Heart right ventricle (tissue), 16 donors: ENCODE measurements around the gene IGSF22. TPM values are rescaled to one million over a fixed set of nuclear protein-coding genes. Genes with fewer than 3 reads are reported as not detected.

Experiments
- ATAC-seq, 8 donors: fragments of 200-7000 bp; cut with Tn5 transposase; one replicate each; pipeline ENCODE4 v1.9.1; 2020; ENCODE audit warnings: mild to moderate bottlenecking in 8 of 8, moderate library complexity in 8 of 8, moderate number of reproducible peaks in 1 of 8
- DNase-seq, 2 donors: peaks; one replicate each; pipeline ENCODE4 v3.0.0-alpha.2; 2020
- H3K27ac ChIP-seq, 10 donors: fragments of 200-600 bp; sonication (generic) in 2 of 10; one replicate each; pipeline versions ENCODE4 v1.5.0 to v1.8.0; 2020 to 2022; ENCODE audit warnings: mild to moderate bottlenecking in 3 of 10
- H3K27me3 ChIP-seq, 7 donors: fragments of 200-600 bp; one replicate each; pipeline ENCODE4 v1.8.0; 2021 to 2022; ENCODE audit warnings: mild to moderate bottlenecking in 2 of 7
- H3K36me3 ChIP-seq, 9 donors: fragments of 200-600 bp; sonication (generic) in 1 of 9; one replicate each; pipeline versions ENCODE4 v1.5.0 to v1.8.0; 2020 to 2022; ENCODE audit warnings: mild to moderate bottlenecking in 2 of 9
- H3K4me1 ChIP-seq, 9 donors: fragments of 200-600 bp; sonication (generic) in 1 of 9; one replicate each; pipeline versions ENCODE4 v1.5.0 to v1.8.0; 2020 to 2022; ENCODE audit warnings: mild to moderate bottlenecking in 4 of 9
- H3K4me3 ChIP-seq, 10 donors: fragments of 200-600 bp; sonication (generic) in 2 of 10; one replicate each; pipeline versions ENCODE4 v1.5.0 to v1.8.0; 2020 to 2022; ENCODE audit warnings: mild to moderate bottlenecking in 7 of 10, moderate library complexity in 2 of 10
- H3K9me3 ChIP-seq, 11 donors: fragments of 200-600 bp in 10 of 11; sonication (generic) in 2 of 11; one replicate each; pipeline versions ENCODE4 v1.5.0 to v1.8.0; 2013 to 2022; ENCODE audit warnings: mild to moderate bottlenecking in 2 of 11, control low read depth in 1 of 11, moderate library complexity in 1 of 11
- WGBS, 2 donors: extraction: QIAGEN DNeasy Blood & Tissue Kit; methylation state at CpG; one replicate each; pipeline ENCODE4 v1.1.7; 2013; ENCODE audit warnings: inconsistent platforms in 1 of 2; 5-methylcytosine and 5-hydroxymethylcytosine counted together
- intact Hi-C, 10 donors: fragments of 100-400 bp; cut with DNase I; formaldehyde crosslinking; loops; one replicate each; pipeline versions ENCODE4 v1.11.1 to v1.14.2; 2022
- polyA plus RNA-seq, 2 donors: library from polyadenylated mRNA; stranded (reverse); fragments of 200-250 nt; gene quantifications; one replicate each; pipeline ENCODE4 v1.2.3, GENCODE V29; 2013
- total RNA-seq, 10 donors: library from RNA; stranded (reverse); fragmentation: NEBNext Ultra II Directional in 3 of 10; extraction: Animal tissue kit (Norgen Biotek cat#: 25700) in 3 of 10; gene quantifications; one replicate each; pipeline versions ENCODE4 v1.2.1 to v1.2.4, GENCODE V29; 2021 to 2023
- TF ChIP-seq, protein P1 (sequence below), 9 donors: fragments of 200-600 bp; sonication (generic) in 2 of 9; IDR thresholded peaks; one replicate each; pipeline versions ENCODE4 v1.5.0 to v1.8.0; 2021 to 2022; ENCODE audit warnings: antibody characterized with exemption in 9 of 9, mild to moderate bottlenecking in 5 of 9, moderate library complexity in 1 of 9
- donor health status: Arrhythmogenic right ventricular cardiomyopathy.
- donor health status: ischemic (EF 13 %, LVEDD 7.1; RV severe dilation, severe dysfunction).
- donor health status: healthy with polysubstance abuse.
- donor health status: DM: no; HTN: yes; CAD: no.
- donor health status: DM: no; HTN: no; CAD: no.
- donor health status: ischemic (EF 25% LVEDD 6.9; RV normal size, moderate dysfunction).
- donor health status: ischemic (EF 25% LVEDD 5.7; RV mildly dilated, moderate dysfunction).
- donor health status: healthy.
- donor health status: DM: yes; HTN: yes; CAD: no.
- donor health status: Ischemic cardiomyopathy.
- donor health status: ischemic (EF 35%, LVEDD 5.7; RV mildly dilated, moderate dysfunction).
- donor health status: nonischemic (EF 11% LVEDD 7.7; RV severe dilation, severe dysfunction).
- donor health status: DM: yes; HTN: yes; CAD: no.
- donor health status: PGD.
- donor health status: ischemic (EF 29% LVEDD 5.4; RV normal size, mild dysfunction).
- donor health status: nonischemic (EF 23%, LVEDD 6.1; RV moderate dilation, normal function).

IGSF22 gene
- total and polyA plus RNA-seq, 12 donors = 0.18 to 1.3 (median 0.62) TPM; not detected in 1

DNA sequence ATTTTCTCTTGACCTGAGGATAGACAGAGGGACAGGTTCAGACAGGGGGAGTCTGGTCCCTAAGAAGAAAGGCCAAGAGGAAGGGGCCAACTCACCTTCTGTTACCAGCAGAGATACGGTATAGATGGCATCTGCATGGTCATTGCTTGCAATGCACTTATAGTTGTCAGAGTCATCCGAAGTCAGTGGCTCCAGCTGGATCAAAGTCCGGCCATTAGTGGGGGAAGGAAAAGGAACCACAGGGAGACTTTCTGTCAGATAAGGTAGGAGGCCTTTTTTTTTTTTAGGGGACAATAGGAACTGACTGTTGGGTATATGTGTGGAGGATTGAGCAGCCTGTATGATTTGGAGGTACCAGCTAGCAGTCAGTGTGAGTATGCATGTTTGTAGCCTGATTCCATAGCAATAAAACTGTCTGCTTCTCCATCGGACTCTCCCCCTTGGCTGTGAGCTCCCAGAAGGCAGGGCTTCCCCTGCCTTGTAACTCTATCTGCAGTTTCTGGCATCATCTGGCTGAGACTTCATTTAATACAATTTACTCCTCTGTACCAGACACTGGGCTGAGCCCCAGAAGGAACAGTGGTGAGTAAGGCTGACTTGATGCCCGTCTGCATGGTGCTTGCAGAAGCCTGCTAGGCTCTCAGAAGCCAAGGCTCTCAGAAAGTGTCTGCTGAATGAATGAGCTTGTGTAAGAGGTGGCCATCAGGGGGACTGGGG is 5.7 kb downstream of the IGSF22 start:
- 84 to 91% methylated on average over 5 of the region's 5 CpGs for WGBS, 2 donors
- Histone ChIP-seq H3K4me1 (peaks cover 0 to 18% (median 10%) of the 10 kb centered on the region in 9 donors), H3K9me3 (no peaks in the 10 kb centered on the region), H3K36me3 (no peaks in the 10 kb centered on the region), H3K27me3 (no peaks in the 10 kb centered on the region), H3K27ac (peak overlapping the region in 2 of 10 donors; percentile 5 to 60), H3K4me3 (peak overlapping the region in 7 of 10 donors; percentile 55 to 72 (median 62))
- intact Hi-C loops = loop anchor here in 6 of 10 donors (5.0 to 10.0 kb wide), 5 partner anchors 83 to 323 kb away; partner anchors contain the start of genes TSG101 (in 1 of the 6) and UEVLD (in 1 of the 6)
- no peak for DNase-seq
- ATAC-seq = no peak
- TF ChIP-seq, protein P1, sequence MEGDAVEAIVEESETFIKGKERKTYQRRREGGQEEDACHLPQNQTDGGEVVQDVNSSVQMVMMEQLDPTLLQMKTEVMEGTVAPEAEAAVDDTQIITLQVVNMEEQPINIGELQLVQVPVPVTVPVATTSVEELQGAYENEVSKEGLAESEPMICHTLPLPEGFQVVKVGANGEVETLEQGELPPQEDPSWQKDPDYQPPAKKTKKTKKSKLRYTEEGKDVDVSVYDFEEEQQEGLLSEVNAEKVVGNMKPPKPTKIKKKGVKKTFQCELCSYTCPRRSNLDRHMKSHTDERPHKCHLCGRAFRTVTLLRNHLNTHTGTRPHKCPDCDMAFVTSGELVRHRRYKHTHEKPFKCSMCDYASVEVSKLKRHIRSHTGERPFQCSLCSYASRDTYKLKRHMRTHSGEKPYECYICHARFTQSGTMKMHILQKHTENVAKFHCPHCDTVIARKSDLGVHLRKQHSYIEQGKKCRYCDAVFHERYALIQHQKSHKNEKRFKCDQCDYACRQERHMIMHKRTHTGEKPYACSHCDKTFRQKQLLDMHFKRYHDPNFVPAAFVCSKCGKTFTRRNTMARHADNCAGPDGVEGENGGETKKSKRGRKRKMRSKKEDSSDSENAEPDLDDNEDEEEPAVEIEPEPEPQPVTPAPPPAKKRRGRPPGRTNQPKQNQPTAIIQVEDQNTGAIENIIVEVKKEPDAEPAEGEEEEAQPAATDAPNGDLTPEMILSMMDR (IDR thresholded peaks at IDR 0.05) = no peak

DNA sequence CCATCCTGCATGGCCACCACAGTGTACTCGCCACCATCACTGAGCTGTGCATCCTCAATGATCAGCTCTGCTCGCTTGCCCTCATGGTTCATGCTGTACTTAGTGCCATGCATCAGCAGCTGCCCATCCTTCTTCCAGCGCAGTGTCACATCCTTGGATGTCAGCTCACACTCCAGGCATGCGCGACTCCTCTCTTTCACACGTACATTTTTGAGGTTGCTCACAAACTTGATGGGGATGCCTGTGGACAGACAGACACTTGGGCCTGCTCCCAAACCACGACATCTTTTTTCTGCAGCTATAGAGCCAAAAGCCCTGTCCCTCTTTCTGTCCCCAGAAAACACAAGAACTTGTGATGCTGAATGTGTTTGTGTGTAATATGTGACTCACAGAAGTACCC is 10.5 kb downstream of the IGSF22 start:
- ATAC-seq (peak in 1 of 8 donors; percentile 20), DNase-seq (no peak)
- WGBS, 2 donors = 76 to 87% methylated on average over 7 of the region's 7 CpGs
- no peaks in the 10 kb centered on the region for H3K36me3 ChIP-seq
- intact Hi-C loops = no loop called here
- H3K27ac ChIP-seq = no peak overlapping the region
- peaks cover 0 to 3% (median 0%) of the 10 kb centered on the region in 9 donors for H3K4me1 ChIP-seq
- peaks cover 0 to 4% (median 0%) of the 10 kb centered on the region in 7 donors for H3K27me3 ChIP-seq
- TF ChIP-seq, protein P1 (IDR thresholded peaks at IDR 0.05) = no peak
- no peak overlapping the region for H3K4me3 ChIP-seq
- no peaks in the 10 kb centered on the region for H3K9me3 ChIP-seq

DNA sequence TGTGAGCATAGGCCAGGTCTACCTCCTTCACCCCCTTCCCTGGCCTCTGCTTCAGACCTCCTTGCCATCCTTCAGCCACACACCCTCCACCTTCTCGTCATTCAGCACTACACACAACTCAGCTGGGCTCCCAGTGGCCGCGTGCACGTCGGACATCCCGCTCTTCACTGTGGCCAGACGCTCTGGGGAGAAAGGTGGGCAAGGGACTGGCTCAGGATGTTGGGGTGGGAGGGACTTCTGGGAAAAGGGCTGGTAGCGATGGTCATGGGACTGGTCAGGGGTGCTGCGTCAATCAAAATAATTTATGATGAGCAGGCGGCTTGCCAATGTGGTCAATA is 11.6 kb downstream of the IGSF22 start:
- Histone ChIP-seq H3K27ac (no peak overlapping the region), H3K4me3 (no peak overlapping the region), H3K36me3 (no peaks in the 10 kb centered on the region), H3K4me1 (no peaks in the 10 kb centered on the region), H3K9me3 (no peaks in the 10 kb centered on the region), H3K27me3 (peaks cover 0 to 4% (median 0%) of the 10 kb centered on the region in 7 donors)
- ATAC-seq (no peak), DNase-seq (no peak)
- intact Hi-C loops = no loop called here
- 86 to 87% methylated on average over 10 of the region's 10 CpGs for WGBS, 2 donors
- TF ChIP-seq, protein P1 (IDR thresholded peaks at IDR 0.05) = no peak

DNA sequence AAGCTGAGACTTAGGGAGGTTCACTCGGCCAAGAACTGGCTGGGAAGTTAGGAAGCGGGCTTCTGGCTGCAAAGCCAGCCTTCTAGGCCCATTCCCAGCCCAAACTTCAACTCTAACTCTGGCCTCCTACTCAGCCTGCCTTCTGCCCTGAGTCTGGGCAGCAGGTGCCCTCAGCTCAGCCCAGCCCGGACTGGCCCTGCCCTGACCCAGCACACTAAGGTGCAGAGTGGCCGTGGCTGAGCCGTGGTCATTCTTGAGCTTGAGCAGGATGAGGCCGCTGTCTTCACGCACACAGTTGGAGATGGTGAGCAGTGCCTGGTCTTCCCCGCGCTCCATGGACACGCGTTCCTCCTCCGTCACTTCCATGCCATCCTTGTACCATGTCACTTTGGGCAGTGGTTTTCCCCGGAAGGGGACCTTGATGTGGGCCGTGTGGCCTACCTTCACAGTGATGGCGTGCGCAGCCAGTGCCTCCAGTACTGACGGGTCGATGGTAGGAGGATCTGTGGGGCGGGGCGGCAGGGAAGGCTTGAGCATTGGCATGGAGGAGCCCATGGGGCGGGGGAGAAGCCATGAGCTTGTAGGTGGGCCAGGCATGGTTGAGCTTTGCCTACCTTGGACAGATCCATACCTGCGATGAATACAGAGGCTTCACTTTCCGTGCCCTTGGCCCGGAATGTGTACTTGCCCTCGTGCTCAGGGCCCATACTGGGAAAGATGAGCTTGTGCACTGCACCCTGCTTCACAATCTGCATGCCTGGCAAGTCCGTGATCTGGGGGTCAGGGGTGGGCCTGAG is 12.1 kb downstream of the IGSF22 start:
- DNase-seq = no peak
- intact Hi-C loops = no loop called here

More for the DNA sequence above, 12.1 kb downstream of the IGSF22 start:
- no peaks in the 10 kb centered on the region for H3K36me3 ChIP-seq
- H3K9me3 ChIP-seq = no peaks in the 10 kb centered on the region
- no peak overlapping the region for H3K27ac ChIP-seq
- TF ChIP-seq, protein P1 (IDR thresholded peaks at IDR 0.05) = no peak
- no peaks in the 10 kb centered on the region for H3K4me1 ChIP-seq
- no peak overlapping the region for H3K4me3 ChIP-seq
- WGBS, 2 donors = 90 to 94% methylated on average over 26 of the region's 26 CpGs
- H3K27me3 ChIP-seq = peaks cover 0 to 4% (median 0%) of the 10 kb centered on the region in 7 donors
- no peak for ATAC-seq
